WTC11 (cell line): ENCODE results near the gene PRRX1. TPM values are rescaled to one million over a fixed set of nuclear protein-coding genes. Genes with fewer than 3 reads are reported as not detected.

Experiments
- ATAC-seq: fragments of 200-7000 bp; cut with Tn5 transposase; 2 replicates; pipeline ENCODE4 v1.10.0; 2021; ENCODE audit warnings: mild to moderate bottlenecking, moderate library complexity
- CTCF ChIA-PET: fragments of 300-600 bp; sonication (Branson Sonifier 250); formaldehyde crosslinking; loops from one replicate; lab custom pipeline; 2021; ENCODE audit warnings: antibody characterized with exemption; lab: Charles Lee
- POLR2A ChIA-PET: fragments of 350-600 bp; sonication (Branson Sonifier 250); formaldehyde crosslinking; loops from one replicate; lab custom pipeline; 2021; ENCODE audit warnings: antibody characterized with exemption; lab: Charles Lee
- DNase-seq: peaks from one replicate; pipeline ENCODE4 v3.0.0; 2021; ENCODE audit warnings: low spot score
- H3K27ac Mint-ChIP-seq: 2 replicates; pipeline ENCODE4 v1.8.0; 2021; ENCODE audit warnings: mixed read lengths
- H3K27me3 Mint-ChIP-seq: 2 replicates; pipeline ENCODE4 v1.8.0; 2021; ENCODE audit warnings: low read depth, mild to moderate bottlenecking, moderate library complexity, mixed read lengths
- H3K36me3 Mint-ChIP-seq: 2 replicates; pipeline ENCODE4 v1.8.0; 2021; ENCODE audit warnings: mixed read lengths
- H3K4me1 Mint-ChIP-seq: 2 replicates; pipeline ENCODE4 v1.8.0; 2022; ENCODE audit warnings: mixed read lengths
- H3K4me3 Mint-ChIP-seq: 2 replicates; pipeline ENCODE4 v1.8.0; 2021; ENCODE audit warnings: mild to moderate bottlenecking, moderate library complexity, mixed read lengths
- H3K9me3 Mint-ChIP-seq: 2 replicates; pipeline ENCODE4 v1.8.0; 2021; ENCODE audit warnings: mixed read lengths
- CREM ChIP-seq: sonication (generic); formaldehyde crosslinking; IDR thresholded peaks from 2 replicates; pipeline ENCODE4 v1.8.1; 2022; ENCODE audit warnings: mild to moderate bottlenecking, missing genetic modification reagents, moderate library complexity
- GABPB1 ChIP-seq: sonication (generic); formaldehyde crosslinking; IDR thresholded peaks from 2 replicates; pipeline ENCODE4 v1.8.1; 2023; ENCODE audit warnings: mild to moderate bottlenecking, missing genetic modification reagents
- GTF2I ChIP-seq: fragments of 250-450 bp; sonication (Bioruptor Pico); conservative IDR thresholded peaks from 2 replicates; pipeline ENCODE4 v1.4.0; 2021; ENCODE audit warnings: mild to moderate bottlenecking
- IRF2 ChIP-seq: sonication (generic); formaldehyde crosslinking; IDR thresholded peaks from 2 replicates; pipeline ENCODE4 v1.8.0; 2022; ENCODE audit warnings: low read depth, missing genetic modification reagents, borderline replicate concordance
- JUN ChIP-seq: sonication (generic); formaldehyde crosslinking; IDR thresholded peaks from 2 replicates; pipeline ENCODE4 v1.8.0; 2023; ENCODE audit warnings: mild to moderate bottlenecking, missing genetic modification reagents
- NR2C2 ChIP-seq: sonication (generic); formaldehyde crosslinking; IDR thresholded peaks from 2 replicates; pipeline ENCODE4 v1.8.0; 2022; ENCODE audit warnings: mild to moderate bottlenecking, missing genetic modification reagents
- PRRX2 ChIP-seq: fragments of 250-450 bp; sonication (Bioruptor Pico); IDR thresholded peaks from 2 replicates; pipeline ENCODE4 v1.8.0; 2021; ENCODE audit warnings: mild to moderate bottlenecking
- RELA ChIP-seq: sonication (generic); formaldehyde crosslinking; IDR thresholded peaks from 2 replicates; pipeline ENCODE4 v1.8.1; 2022; ENCODE audit warnings: missing genetic modification reagents, mild to moderate bottlenecking, borderline replicate concordance
- TCF7 ChIP-seq: sonication (generic); formaldehyde crosslinking; IDR thresholded peaks from 2 replicates; pipeline ENCODE4 v1.8.0; 2022; ENCODE audit warnings: mild to moderate bottlenecking, low read depth, missing genetic modification reagents, moderate library complexity
- TP53 ChIP-seq: sonication (generic); formaldehyde crosslinking; IDR thresholded peaks from 2 replicates; pipeline ENCODE4 v1.8.1; 2023; ENCODE audit warnings: mild to moderate bottlenecking, missing genetic modification reagents
- ZNF121 ChIP-seq: sonication (generic); formaldehyde crosslinking; IDR thresholded peaks from 2 replicates; pipeline ENCODE4 v1.8.0; 2023; ENCODE audit warnings: missing genetic modification reagents
- ZNF396 ChIP-seq: fragments of 250-450 bp; sonication (Bioruptor Pico); IDR thresholded peaks from 2 replicates; pipeline ENCODE4 v1.8.0; 2021; ENCODE audit warnings: mild to moderate bottlenecking, moderate library complexity, borderline replicate concordance
- ZNF671 ChIP-seq: fragments of 250-450 bp; sonication (Bioruptor Pico); IDR thresholded peaks from 2 replicates; pipeline ENCODE4 v1.8.0; 2021; ENCODE audit warnings: mild to moderate bottlenecking
- total RNA-seq: library from RNA; stranded (reverse); gene quantifications from 3 replicates; pipeline ENCODE4 v1.2.3, GENCODE V29; 2021
- TF ChIP-seq, protein P1 (sequence below): fragments of 250-450 bp; sonication (Bioruptor Pico); conservative IDR thresholded peaks from 2 replicates; pipeline ENCODE4 v1.9.0; 2021; ENCODE audit warnings: mild to moderate bottlenecking
- TF ChIP-seq, protein P2 (sequence below): fragments of 250-450 bp; sonication (Bioruptor Pico); IDR thresholded peaks from 2 replicates; pipeline ENCODE4 v1.9.0; 2021; ENCODE audit warnings: mild to moderate bottlenecking
- TF ChIP-seq, protein P3 (sequence below): sonication (generic); formaldehyde crosslinking; IDR thresholded peaks from 2 replicates; pipeline ENCODE4 v1.8.1; 2023; ENCODE audit warnings: mild to moderate bottlenecking, missing genetic modification reagents, moderate library complexity
- TF ChIP-seq, protein P4 (sequence below): sonication (generic); formaldehyde crosslinking; IDR thresholded peaks from 2 replicates; pipeline ENCODE4 v1.8.0; 2023; ENCODE audit warnings: missing genetic modification reagents, mild to moderate bottlenecking, borderline replicate concordance
- TF ChIP-seq, protein P5 (sequence below): sonication (generic); formaldehyde crosslinking; IDR thresholded peaks from 2 replicates; pipeline ENCODE4 v1.8.0; 2022; ENCODE audit warnings: mild to moderate bottlenecking, missing genetic modification reagents
- TF ChIP-seq, protein P6 (sequence below): sonication (generic); formaldehyde crosslinking; IDR thresholded peaks from 2 replicates; pipeline ENCODE4 v1.8.0; 2023; ENCODE audit warnings: missing genetic modification reagents
- TF ChIP-seq, protein P7 (sequence below): sonication (generic); formaldehyde crosslinking; IDR thresholded peaks from 2 replicates; pipeline ENCODE4 v1.8.0; 2022; ENCODE audit warnings: missing genetic modification reagents

Gene PRRX1
- total RNA-seq, 1 experiment from 2014 or later, result 0.31 TPM

DNA sequence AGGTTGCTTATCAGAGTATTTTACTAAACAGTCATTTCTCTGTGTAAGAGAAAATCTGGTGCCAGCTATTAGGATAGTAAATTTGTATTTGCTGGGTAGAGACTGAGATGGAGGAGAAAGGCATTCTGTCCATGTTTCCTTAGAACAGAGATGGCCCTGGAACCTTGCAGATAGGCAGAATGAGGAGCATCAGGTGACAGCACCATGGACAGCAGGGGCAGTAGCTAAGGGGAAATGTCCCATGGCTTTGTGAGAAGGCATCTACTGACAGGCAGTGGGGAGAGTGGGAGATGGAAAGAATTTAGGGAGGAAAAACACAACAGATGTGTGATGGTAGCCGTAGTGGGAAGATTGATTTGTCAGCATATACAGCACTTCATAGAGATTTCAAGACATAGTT lies 105.0 kb downstream of the PRRX1 start:
- no peaks in the 10 kb centered on the region for H3K4me1 Mint-ChIP-seq
- no peak overlapping the region for H3K27ac Mint-ChIP-seq
- no peaks in the 10 kb centered on the region for H3K9me3 Mint-ChIP-seq
- H3K4me3 Mint-ChIP-seq, result no peak overlapping the region
- DNase-seq (no peak), ATAC-seq (peak; percentile 63; the same call in 1 of the 2 replicates)
- ChIA-PET CTCF (interaction anchor here (1.8 kb wide), 1 partner anchor 79 kb away, joined by 4 read pairs; no protein-coding TSS in a partner anchor), POLR2A (no interaction called here)
- H3K27me3 Mint-ChIP-seq, result no peaks in the 10 kb centered on the region
- TF ChIP-seq, protein P1, sequence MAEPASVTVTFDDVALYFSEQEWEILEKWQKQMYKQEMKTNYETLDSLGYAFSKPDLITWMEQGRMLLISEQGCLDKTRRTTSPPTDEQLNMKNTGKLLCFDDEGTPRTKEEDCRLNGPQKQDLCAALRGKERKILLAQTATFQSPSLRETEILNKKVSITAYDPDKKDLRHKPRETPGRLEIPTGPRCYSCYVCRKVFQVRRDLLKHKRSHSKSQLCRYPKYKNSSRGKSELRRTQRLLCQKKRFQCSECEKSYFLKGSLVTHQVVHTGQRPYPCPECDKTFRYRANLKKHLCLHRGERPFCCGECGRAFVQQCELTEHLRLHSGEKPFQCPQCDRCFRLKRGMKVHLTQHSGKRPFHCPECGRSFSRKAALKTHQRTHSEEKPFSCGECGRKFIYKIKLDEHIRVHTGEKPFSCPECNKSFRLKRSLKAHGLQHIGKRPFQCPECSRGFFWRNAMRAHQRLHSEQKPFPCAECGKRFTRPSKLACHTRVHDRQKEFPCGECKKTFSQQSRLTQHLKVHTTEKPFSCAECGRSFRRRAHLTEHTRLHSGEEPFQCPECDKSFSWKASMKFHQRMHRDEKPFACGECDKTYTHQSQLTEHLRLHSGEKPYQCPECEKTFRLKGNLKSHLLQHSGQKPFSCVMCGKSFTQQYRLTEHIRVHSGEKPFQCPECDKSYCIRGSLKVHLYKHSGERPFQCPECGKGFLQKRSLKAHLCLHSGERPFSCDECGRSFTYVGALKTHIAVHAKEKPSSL (CRISPR knock-in tag), result no peak
- TF ChIP-seq, protein P2, sequence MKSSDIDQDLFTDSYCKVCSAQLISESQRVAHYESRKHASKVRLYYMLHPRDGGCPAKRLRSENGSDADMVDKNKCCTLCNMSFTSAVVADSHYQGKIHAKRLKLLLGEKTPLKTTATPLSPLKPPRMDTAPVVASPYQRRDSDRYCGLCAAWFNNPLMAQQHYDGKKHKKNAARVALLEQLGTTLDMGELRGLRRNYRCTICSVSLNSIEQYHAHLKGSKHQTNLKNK, result no peak
- no peak for TF ChIP-seq NR2C2 (CRISPR knock-in tag)
- no peak for TF ChIP-seq GTF2I (CRISPR knock-in tag)
- no peak for TF ChIP-seq JUN (CRISPR knock-in tag)
- TF ChIP-seq IRF2 (CRISPR knock-in tag), result no peak
- TF ChIP-seq, protein P3, sequence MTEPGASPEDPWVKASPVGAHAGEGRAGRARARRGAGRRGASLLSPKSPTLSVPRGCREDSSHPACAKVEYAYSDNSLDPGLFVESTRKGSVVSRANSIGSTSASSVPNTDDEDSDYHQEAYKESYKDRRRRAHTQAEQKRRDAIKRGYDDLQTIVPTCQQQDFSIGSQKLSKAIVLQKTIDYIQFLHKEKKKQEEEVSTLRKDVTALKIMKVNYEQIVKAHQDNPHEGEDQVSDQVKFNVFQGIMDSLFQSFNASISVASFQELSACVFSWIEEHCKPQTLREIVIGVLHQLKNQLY (CRISPR knock-in tag), result no peak
- TF ChIP-seq, protein P4, sequence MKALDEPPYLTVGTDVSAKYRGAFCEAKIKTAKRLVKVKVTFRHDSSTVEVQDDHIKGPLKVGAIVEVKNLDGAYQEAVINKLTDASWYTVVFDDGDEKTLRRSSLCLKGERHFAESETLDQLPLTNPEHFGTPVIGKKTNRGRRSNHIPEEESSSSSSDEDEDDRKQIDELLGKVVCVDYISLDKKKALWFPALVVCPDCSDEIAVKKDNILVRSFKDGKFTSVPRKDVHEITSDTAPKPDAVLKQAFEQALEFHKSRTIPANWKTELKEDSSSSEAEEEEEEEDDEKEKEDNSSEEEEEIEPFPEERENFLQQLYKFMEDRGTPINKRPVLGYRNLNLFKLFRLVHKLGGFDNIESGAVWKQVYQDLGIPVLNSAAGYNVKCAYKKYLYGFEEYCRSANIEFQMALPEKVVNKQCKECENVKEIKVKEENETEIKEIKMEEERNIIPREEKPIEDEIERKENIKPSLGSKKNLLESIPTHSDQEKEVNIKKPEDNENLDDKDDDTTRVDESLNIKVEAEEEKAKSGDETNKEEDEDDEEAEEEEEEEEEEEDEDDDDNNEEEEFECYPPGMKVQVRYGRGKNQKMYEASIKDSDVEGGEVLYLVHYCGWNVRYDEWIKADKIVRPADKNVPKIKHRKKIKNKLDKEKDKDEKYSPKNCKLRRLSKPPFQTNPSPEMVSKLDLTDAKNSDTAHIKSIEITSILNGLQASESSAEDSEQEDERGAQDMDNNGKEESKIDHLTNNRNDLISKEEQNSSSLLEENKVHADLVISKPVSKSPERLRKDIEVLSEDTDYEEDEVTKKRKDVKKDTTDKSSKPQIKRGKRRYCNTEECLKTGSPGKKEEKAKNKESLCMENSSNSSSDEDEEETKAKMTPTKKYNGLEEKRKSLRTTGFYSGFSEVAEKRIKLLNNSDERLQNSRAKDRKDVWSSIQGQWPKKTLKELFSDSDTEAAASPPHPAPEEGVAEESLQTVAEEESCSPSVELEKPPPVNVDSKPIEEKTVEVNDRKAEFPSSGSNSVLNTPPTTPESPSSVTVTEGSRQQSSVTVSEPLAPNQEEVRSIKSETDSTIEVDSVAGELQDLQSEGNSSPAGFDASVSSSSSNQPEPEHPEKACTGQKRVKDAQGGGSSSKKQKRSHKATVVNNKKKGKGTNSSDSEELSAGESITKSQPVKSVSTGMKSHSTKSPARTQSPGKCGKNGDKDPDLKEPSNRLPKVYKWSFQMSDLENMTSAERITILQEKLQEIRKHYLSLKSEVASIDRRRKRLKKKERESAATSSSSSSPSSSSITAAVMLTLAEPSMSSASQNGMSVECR, result no peak
- TF ChIP-seq PRRX2, result no peak
- TF ChIP-seq TP53 (CRISPR knock-in tag), result no peak
- TF ChIP-seq, protein P5, sequence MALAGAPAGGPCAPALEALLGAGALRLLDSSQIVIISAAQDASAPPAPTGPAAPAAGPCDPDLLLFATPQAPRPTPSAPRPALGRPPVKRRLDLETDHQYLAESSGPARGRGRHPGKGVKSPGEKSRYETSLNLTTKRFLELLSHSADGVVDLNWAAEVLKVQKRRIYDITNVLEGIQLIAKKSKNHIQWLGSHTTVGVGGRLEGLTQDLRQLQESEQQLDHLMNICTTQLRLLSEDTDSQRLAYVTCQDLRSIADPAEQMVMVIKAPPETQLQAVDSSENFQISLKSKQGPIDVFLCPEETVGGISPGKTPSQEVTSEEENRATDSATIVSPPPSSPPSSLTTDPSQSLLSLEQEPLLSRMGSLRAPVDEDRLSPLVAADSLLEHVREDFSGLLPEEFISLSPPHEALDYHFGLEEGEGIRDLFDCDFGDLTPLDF (CRISPR knock-in tag), result no peak
- TF ChIP-seq ZNF671 (CRISPR knock-in tag), result no peak
- no peak for TF ChIP-seq TCF7
- TF ChIP-seq, protein P6, sequence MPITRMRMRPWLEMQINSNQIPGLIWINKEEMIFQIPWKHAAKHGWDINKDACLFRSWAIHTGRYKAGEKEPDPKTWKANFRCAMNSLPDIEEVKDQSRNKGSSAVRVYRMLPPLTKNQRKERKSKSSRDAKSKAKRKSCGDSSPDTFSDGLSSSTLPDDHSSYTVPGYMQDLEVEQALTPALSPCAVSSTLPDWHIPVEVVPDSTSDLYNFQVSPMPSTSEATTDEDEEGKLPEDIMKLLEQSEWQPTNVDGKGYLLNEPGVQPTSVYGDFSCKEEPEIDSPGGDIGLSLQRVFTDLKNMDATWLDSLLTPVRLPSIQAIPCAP (CRISPR knock-in tag), result no peak
- no peak for TF ChIP-seq GABPB1 (CRISPR knock-in tag)
- TF ChIP-seq, protein P7, sequence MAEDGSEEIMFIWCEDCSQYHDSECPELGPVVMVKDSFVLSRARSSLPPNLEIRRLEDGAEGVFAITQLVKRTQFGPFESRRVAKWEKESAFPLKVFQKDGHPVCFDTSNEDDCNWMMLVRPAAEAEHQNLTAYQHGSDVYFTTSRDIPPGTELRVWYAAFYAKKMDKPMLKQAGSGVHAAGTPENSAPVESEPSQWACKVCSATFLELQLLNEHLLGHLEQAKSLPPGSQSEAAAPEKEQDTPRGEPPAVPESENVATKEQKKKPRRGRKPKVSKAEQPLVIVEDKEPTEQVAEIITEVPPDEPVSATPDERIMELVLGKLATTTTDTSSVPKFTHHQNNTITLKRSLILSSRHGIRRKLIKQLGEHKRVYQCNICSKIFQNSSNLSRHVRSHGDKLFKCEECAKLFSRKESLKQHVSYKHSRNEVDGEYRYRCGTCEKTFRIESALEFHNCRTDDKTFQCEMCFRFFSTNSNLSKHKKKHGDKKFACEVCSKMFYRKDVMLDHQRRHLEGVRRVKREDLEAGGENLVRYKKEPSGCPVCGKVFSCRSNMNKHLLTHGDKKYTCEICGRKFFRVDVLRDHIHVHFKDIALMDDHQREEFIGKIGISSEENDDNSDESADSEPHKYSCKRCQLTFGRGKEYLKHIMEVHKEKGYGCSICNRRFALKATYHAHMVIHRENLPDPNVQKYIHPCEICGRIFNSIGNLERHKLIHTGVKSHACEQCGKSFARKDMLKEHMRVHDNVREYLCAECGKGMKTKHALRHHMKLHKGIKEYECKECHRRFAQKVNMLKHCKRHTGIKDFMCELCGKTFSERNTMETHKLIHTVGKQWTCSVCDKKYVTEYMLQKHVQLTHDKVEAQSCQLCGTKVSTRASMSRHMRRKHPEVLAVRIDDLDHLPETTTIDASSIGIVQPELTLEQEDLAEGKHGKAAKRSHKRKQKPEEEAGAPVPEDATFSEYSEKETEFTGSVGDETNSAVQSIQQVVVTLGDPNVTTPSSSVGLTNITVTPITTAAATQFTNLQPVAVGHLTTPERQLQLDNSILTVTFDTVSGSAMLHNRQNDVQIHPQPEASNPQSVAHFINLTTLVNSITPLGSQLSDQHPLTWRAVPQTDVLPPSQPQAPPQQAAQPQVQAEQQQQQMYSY, result no peak
- TF ChIP-seq ZNF121 (CRISPR knock-in tag), result no peak
- no peak for TF ChIP-seq CREM (CRISPR knock-in tag)
- no peak for TF ChIP-seq ZNF396 (CRISPR knock-in tag)
- no peak for TF ChIP-seq RELA (CRISPR knock-in tag)
- no peaks in the 10 kb centered on the region for H3K36me3 Mint-ChIP-seq
